NB4 (cell line): Measurements from ENCODE around the gene PTGIS.
A peak's percentile ranks its signal among the peaks of the same experiment; 100 is the strongest.

ENCODE experiments used
- DNase-seq: peaks from one replicate; pipeline ENCODE4 v3.0.0; 2010; ENCODE audit warnings: low read depth
- H3K4me3 ChIP-seq: one replicate; pipeline ENCODE4 v1.5.1; 2011; ENCODE audit warnings: mild to moderate bottlenecking, low read depth, low read length, moderate library complexity
- CTCF ChIP-seq: IDR thresholded peaks from one replicate; pipeline ENCODE4 v1.5.1; 2012; ENCODE audit warnings: low read depth, low read length
- MAX ChIP-seq: IDR thresholded peaks from 2 replicates; pipeline ENCODE4 v1.6.1; 2011; ENCODE audit warnings: low read depth, low read length
- MYC ChIP-seq: IDR thresholded peaks from 2 replicates; pipeline ENCODE4 v1.6.1; 2011; ENCODE audit warnings: low read depth, low read length
- POLR2A ChIP-seq: IDR thresholded peaks from 2 replicates; pipeline ENCODE4 v1.6.1; 2011; ENCODE audit warnings: mild to moderate bottlenecking; ENCODE audit not compliant: insufficient read length; ENCODE audit errors: extremely low read depth

Gene PTGIS

GRCh38 chr20:49483696-49484123, 84.2 kb downstream of the PTGIS start:
- H3K4me3 ChIP-seq, result no peak overlapping the region
- DNase-seq, result no peak
- TF ChIP-seq CTCF (no peak), MAX (no peak), POLR2A (no peak), MYC (no peak)

GRCh38 chr20:49483018-49483695, 84.8 kb downstream of the PTGIS start:
- no peak overlapping the region for H3K4me3 ChIP-seq
- TF ChIP-seq MAX, result no peak
- no peak for TF ChIP-seq CTCF
- TF ChIP-seq POLR2A, result no peak
- TF ChIP-seq MYC, result no peak
- DNase-seq, result no peak

- H3K4me3 ChIP-seq, result no peak within 1 kb of the TSS
- no peak for TF ChIP-seq MYC
- no peak for TF ChIP-seq MAX
- no peak for TF ChIP-seq CTCF
- no peak for TF ChIP-seq POLR2A
- DNase-seq, result peak; percentile 76
Observed at GRCh38 chr20:49482621-49483017, 85.3 kb downstream of the PTGIS start, which contains the start of gene KCNB1. KCNB1 (minus strand) TSS chr20:49482668; CDS start chr20:49482480, 188 bp downstream.

- TF ChIP-seq POLR2A, result no peak
- no peak for TF ChIP-seq MYC
- TF ChIP-seq MAX, result no peak
- no peak for TF ChIP-seq CTCF
- DNase-seq, result no peak
- H3K4me3 ChIP-seq, result no peak overlapping the region
Observed at GRCh38 chr20:49482173-49482572, 85.8 kb downstream of the PTGIS start.

GRCh38 chr20:49481116-49481515, 86.8 kb downstream of the PTGIS start:
- H3K4me3 ChIP-seq, result no peak overlapping the region
- TF ChIP-seq MYC (no peak), MAX (no peak), POLR2A (no peak), CTCF (no peak)
- DNase-seq, result no peak
